ENCODE data around the gene MAP2. TPM values are rescaled to one million over a fixed set of nuclear protein-coding genes. Genes with fewer than 3 reads are reported as not detected.

MAP2 gene
- total RNA-seq, 1 experiment from 2014 or later = 7.6 TPM

DNA sequence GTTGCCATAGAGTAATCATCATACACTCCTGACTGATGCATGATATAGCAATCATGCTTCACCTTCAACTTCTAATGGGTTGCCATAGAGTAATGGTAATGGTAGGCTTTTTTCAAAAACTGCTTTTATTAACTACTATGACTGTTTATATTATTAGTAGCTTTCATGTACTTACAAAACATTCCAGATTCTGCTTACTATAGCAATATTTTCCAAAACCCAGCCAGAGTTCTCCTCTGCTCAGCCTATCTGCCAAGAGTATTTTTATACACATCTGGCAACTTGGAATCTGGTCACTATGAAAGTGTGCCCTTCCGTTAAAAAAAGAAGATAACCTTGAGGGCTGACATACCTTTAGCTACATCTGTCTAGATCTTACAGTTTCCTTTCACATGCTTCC lies 342.8 kb downstream of the MAP2 start (continued):
- TF ChIP-seq ZNF232 (CRISPR knock-in tag; IDR thresholded peaks at IDR 0.05) = no peak

DNA sequence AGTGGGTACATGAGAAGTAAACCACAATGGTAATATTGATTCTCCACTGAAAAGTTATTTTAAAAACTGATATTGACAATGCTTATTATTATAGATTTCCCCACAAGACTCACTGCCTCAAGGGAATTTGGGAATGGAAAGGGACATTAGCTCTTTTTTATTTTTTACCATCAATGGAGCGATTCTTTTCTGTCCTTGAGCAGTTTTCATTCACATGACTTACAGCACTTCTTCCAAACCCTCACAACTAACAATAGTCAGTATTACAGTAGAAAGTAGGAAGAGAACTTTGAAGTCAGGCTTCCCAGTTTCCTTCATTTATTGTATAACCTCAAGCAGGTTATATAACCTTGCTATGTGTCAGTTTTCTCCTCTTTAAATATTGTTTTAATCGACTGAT lies 343.5 kb downstream of the MAP2 start:
- Mint-ChIP-seq H3K27me3 (ENCODE audit: low read depth) (peaks cover 91% of the 10 kb centered on the region), H3K36me3 (no peaks in the 10 kb centered on the region), H3K4me3 (no peak overlapping the region), H3K9me3 (no peaks in the 10 kb centered on the region), H3K27ac (no peak overlapping the region), H3K4me1 (peaks cover 4% of the 10 kb centered on the region)
- TF ChIP-seq NR2C2 (CRISPR knock-in tag; IDR thresholded peaks at IDR 0.05) = no peak
- no peak for TF ChIP-seq ZNF423 (CRISPR knock-in tag; IDR thresholded peaks at IDR 0.05)
- TF ChIP-seq, protein P1, sequence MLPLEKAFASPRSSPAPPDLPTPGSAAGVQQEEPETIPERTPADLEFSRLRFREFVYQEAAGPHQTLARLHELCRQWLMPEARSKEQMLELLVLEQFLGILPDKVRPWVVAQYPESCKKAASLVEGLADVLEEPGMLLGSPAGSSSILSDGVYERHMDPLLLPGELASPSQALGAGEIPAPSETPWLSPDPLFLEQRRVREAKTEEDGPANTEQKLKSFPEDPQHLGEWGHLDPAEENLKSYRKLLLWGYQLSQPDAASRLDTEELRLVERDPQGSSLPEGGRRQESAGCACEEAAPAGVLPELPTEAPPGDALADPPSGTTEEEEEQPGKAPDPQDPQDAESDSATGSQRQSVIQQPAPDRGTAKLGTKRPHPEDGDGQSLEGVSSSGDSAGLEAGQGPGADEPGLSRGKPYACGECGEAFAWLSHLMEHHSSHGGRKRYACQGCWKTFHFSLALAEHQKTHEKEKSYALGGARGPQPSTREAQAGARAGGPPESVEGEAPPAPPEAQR (CRISPR knock-in tag; IDR thresholded peaks at IDR 0.05) = no peak
- no peak for TF ChIP-seq EMX1 (CRISPR knock-in tag; IDR thresholded peaks at IDR 0.05)
- TF ChIP-seq PRRX2 (CRISPR knock-in tag; IDR thresholded peaks at IDR 0.05) = no peak
- TF ChIP-seq OVOL2 (CRISPR knock-in tag; IDR thresholded peaks at IDR 0.05; ENCODE audit: borderline replicate concordance) = no peak
- ATAC-seq (no peak), DNase-seq (ENCODE audit: low spot score) (no peak)
- ChIA-PET CTCF (no interaction called here), POLR2A (no interaction called here)

DNA sequence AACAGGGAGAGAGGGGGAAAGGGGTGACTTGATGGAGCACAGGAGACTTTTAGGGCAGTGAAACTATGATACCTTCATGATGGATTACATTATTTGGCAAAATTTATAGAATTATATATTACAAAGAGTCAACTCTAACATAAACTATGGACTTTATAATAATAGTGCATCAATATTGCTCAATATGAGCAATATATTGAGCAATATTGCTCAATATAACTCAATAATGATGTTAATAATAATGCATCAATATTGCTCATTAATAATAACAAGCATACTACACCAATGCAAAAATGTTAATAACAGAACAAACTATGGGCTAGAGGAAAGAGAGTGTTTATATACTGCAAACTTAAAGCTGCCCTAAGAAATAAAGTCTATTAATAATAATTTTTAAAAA lies 344.7 kb downstream of the MAP2 start:
- DNase-seq (ENCODE audit: low spot score) (no peak), ATAC-seq (no peak)
- CTCF ChIA-PET = no interaction called here
- H3K27ac Mint-ChIP-seq = no peak overlapping the region
- no peaks in the 10 kb centered on the region for H3K36me3 Mint-ChIP-seq
- H3K9me3 Mint-ChIP-seq = no peaks in the 10 kb centered on the region
- TF ChIP-seq, protein P2, sequence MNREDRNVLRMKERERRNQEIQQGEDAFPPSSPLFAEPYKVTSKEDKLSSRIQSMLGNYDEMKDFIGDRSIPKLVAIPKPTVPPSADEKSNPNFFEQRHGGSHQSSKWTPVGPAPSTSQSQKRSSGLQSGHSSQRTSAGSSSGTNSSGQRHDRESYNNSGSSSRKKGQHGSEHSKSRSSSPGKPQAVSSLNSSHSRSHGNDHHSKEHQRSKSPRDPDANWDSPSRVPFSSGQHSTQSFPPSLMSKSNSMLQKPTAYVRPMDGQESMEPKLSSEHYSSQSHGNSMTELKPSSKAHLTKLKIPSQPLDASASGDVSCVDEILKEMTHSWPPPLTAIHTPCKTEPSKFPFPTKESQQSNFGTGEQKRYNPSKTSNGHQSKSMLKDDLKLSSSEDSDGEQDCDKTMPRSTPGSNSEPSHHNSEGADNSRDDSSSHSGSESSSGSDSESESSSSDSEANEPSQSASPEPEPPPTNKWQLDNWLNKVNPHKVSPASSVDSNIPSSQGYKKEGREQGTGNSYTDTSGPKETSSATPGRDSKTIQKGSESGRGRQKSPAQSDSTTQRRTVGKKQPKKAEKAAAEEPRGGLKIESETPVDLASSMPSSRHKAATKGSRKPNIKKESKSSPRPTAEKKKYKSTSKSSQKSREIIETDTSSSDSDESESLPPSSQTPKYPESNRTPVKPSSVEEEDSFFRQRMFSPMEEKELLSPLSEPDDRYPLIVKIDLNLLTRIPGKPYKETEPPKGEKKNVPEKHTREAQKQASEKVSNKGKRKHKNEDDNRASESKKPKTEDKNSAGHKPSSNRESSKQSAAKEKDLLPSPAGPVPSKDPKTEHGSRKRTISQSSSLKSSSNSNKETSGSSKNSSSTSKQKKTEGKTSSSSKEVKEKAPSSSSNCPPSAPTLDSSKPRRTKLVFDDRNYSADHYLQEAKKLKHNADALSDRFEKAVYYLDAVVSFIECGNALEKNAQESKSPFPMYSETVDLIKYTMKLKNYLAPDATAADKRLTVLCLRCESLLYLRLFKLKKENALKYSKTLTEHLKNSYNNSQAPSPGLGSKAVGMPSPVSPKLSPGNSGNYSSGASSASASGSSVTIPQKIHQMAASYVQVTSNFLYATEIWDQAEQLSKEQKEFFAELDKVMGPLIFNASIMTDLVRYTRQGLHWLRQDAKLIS (CRISPR knock-in tag; IDR thresholded peaks at IDR 0.05; ENCODE audit: borderline replicate concordance) = no peak
- no peak for TF ChIP-seq NR3C1 (CRISPR knock-in tag; conservative IDR thresholded peaks at IDR 0.05; ENCODE audit: low read depth)
- no peak for TF ChIP-seq TEAD4 (CRISPR knock-in tag; IDR thresholded peaks at IDR 0.05)
- TF ChIP-seq FOXJ3 (CRISPR knock-in tag; IDR thresholded peaks at IDR 0.05; ENCODE audit: borderline replicate concordance) = no peak
- TF ChIP-seq, protein P3, sequence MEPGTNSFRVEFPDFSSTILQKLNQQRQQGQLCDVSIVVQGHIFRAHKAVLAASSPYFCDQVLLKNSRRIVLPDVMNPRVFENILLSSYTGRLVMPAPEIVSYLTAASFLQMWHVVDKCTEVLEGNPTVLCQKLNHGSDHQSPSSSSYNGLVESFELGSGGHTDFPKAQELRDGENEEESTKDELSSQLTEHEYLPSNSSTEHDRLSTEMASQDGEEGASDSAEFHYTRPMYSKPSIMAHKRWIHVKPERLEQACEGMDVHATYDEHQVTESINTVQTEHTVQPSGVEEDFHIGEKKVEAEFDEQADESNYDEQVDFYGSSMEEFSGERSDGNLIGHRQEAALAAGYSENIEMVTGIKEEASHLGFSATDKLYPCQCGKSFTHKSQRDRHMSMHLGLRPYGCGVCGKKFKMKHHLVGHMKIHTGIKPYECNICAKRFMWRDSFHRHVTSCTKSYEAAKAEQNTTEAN (CRISPR knock-in tag; IDR thresholded peaks at IDR 0.05) = no peak
- TF ChIP-seq GRHL2 (CRISPR knock-in tag; IDR thresholded peaks at IDR 0.05; ENCODE audit: insufficient replicate concordance, severe bottlenecking) = no peak
- no peak for TF ChIP-seq JAZF1 (CRISPR knock-in tag; IDR thresholded peaks at IDR 0.05)
- no peak for TF ChIP-seq TP53 (CRISPR knock-in tag; IDR thresholded peaks at IDR 0.05)
- TF ChIP-seq ZNF416 (CRISPR knock-in tag; IDR thresholded peaks at IDR 0.05) = no peak
- no peak for TF ChIP-seq ZNF396 (CRISPR knock-in tag; IDR thresholded peaks at IDR 0.05; ENCODE audit: borderline replicate concordance)
- TF ChIP-seq, protein P4, sequence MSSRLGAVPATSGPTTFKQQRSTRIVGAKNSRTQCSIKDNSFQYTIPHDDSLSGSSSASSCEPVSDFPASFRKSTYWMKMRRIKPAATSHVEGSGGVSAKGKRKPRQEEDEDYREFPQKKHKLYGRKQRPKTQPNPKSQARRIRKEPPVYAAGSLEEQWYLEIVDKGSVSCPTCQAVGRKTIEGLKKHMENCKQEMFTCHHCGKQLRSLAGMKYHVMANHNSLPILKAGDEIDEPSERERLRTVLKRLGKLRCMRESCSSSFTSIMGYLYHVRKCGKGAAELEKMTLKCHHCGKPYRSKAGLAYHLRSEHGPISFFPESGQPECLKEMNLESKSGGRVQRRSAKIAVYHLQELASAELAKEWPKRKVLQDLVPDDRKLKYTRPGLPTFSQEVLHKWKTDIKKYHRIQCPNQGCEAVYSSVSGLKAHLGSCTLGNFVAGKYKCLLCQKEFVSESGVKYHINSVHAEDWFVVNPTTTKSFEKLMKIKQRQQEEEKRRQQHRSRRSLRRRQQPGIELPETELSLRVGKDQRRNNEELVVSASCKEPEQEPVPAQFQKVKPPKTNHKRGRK (CRISPR knock-in tag; IDR thresholded peaks at IDR 0.05; ENCODE audit: borderline replicate concordance) = no peak
- TF ChIP-seq, protein P5, sequence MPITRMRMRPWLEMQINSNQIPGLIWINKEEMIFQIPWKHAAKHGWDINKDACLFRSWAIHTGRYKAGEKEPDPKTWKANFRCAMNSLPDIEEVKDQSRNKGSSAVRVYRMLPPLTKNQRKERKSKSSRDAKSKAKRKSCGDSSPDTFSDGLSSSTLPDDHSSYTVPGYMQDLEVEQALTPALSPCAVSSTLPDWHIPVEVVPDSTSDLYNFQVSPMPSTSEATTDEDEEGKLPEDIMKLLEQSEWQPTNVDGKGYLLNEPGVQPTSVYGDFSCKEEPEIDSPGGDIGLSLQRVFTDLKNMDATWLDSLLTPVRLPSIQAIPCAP (CRISPR knock-in tag; IDR thresholded peaks at IDR 0.05) = no peak
- no peak for TF ChIP-seq ZNF317 (CRISPR knock-in tag; IDR thresholded peaks at IDR 0.05; ENCODE audit: borderline replicate concordance, low read depth)
- TF ChIP-seq ZNF121 (CRISPR knock-in tag; IDR thresholded peaks at IDR 0.05) = no peak
- peaks cover 89% of the 10 kb centered on the region for H3K27me3 Mint-ChIP-seq (ENCODE audit: low read depth)
- peaks cover 9% of the 10 kb centered on the region for H3K4me1 Mint-ChIP-seq
- POLR2A ChIA-PET = no interaction called here
- H3K4me3 Mint-ChIP-seq = no peak overlapping the region
